Measurements from ENCODE around the gene NUP155. TPM values are rescaled to one million over a fixed set of nuclear protein-coding genes. Genes with fewer than 3 reads are reported as not detected.
"Not testable (repeated sequence)": the region's sequence is repeated elsewhere in the genome, so short reads cannot be mapped to it uniquely, and the experiment has no call there.

NUP155 gene
- total RNA-seq, 2 donors from 2014 or later = 24.1 to 33.7 TPM

- Histone ChIP-seq H3K4me1 (replicated peaks) (no peaks in the 10 kb centered on the region), H3K27ac (no peak overlapping the region), H3K4me3 (no peak overlapping the region), H3K9me3 (no peaks in the 10 kb centered on the region), H3K27me3 (replicated peaks; ENCODE audit: insufficient read depth) (no peaks in the 10 kb centered on the region), H3K36me3 (no peaks in the 10 kb centered on the region)
- no peak for DNase-seq (ENCODE audit: low spot score)
- WGBS = 89% methylated on average over 5 of the region's 5 CpGs
- TF ChIP-seq POLR2AphosphoS5 (IDR thresholded peaks at IDR 0.05) (no peak), POLR2A (IDR thresholded peaks at IDR 0.05) (no peak), CTCF (IDR thresholded peaks at IDR 0.05) (no peak)
- intact Hi-C loops (cut with DNase I) = no loop called here
These were observed 25.4 kb upstream of the NUP155 start for GRCh38 chr5:37396352-37396751.

DNA sequence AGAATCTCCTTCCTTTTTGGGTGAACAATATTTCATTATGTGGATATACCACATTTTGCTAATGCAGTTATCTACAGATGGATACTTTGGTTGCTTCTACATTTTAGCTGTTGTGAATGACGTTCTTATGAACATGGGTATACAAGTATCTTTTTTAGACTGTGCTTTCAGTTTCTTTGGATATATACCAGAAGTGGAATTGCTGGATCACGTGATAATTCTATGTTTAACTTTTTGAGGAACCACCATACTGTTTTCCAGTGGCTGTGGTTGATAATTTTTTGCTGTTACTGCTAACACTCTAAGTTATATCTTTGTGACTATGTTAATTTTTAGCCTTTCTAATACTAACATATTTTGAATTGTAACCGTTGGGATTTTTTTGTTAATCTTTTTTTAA lies 20.7 kb upstream of the NUP155 start:
- no peak for DNase-seq (ENCODE audit: low spot score)
- TF ChIP-seq CTCF (IDR thresholded peaks at IDR 0.05) = no peak
- WGBS = 93% methylated on average over 3 of the region's 3 CpGs
- intact Hi-C loops (cut with DNase I) = no loop called here
- H3K36me3 ChIP-seq = no peaks in the 10 kb centered on the region
- no peak overlapping the region for H3K4me3 ChIP-seq
- H3K9me3 ChIP-seq = no peaks in the 10 kb centered on the region
- no peaks in the 10 kb centered on the region for H3K4me1 ChIP-seq (replicated peaks)
- H3K27ac ChIP-seq = no peak overlapping the region
- no peaks in the 10 kb centered on the region for H3K27me3 ChIP-seq (replicated peaks; ENCODE audit: insufficient read depth)

DNA sequence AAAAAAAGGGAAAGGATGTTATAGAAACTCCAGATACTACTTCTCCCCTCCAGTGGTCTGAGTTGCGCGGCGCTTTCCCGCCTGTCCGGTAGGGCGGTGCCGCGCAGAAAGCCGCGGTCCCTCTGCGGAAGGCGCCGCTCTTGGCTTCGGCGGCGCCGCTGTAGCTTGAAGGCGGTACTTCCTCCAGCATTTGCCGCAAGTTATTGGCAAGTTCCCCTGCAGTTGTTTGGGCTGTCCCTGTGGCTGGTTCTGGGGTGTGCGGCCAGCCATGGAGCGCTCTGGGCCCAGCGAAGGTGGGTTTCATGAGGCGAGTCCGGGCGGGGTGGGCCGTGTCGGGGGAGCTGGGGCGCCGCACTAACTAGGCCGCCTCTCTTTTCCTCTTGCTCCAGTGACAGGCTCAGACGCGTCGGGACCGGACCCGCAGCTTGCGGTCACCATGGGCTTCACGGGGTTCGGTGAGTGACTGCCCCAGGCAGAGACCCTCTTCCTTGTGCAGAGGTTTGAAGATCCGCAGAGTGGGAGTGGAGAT lies 8.3 kb upstream of the NUP155 start, which contains the start of gene WDR70:
TSS of gene WDR70 (plus strand) at position 219 of the 529 bp plus-strand sequence. CDS start at position 269, 50 bp downstream.
- Histone ChIP-seq H3K4me3 (peak within 1 kb of the TSS; percentile 72 to 77), H3K27ac (peak within 1 kb of the TSS; percentile 31 to 56)
- H3K4me1 ChIP-seq (replicated peaks); H3K27me3 ChIP-seq (replicated peaks; ENCODE audit: insufficient read depth); intact Hi-C loops (cut with DNase I); H3K36me3 ChIP-seq; H3K9me3 ChIP-seq: not testable (repeated sequence)
- peak; percentile 83 for DNase-seq (ENCODE audit: low spot score)
- WGBS = under 1% methylated on average over 39 of the region's 39 CpGs
- TF ChIP-seq POLR2AphosphoS5 (IDR thresholded peaks at IDR 0.05) = peak; percentile 90
- TF ChIP-seq CTCF (IDR thresholded peaks at IDR 0.05) = peak in 3 of 4 experiments; percentile 53 to 77 (median 73)

- H3K27ac ChIP-seq; H3K4me1 ChIP-seq (replicated peaks); H3K27me3 ChIP-seq (replicated peaks; ENCODE audit: insufficient read depth); H3K4me3 ChIP-seq; H3K36me3 ChIP-seq; intact Hi-C loops (cut with DNase I); DNase-seq (ENCODE audit: low spot score); H3K9me3 ChIP-seq: not testable (repeated sequence)
- WGBS = 91% methylated on average over 12 of the region's 12 CpGs
These were observed 7.2 kb upstream of the NUP155 start for GRCh38 chr5:37378066-37378465.

- Histone ChIP-seq H3K27ac (no peak overlapping the region), H3K36me3 (no peaks in the 10 kb centered on the region), H3K4me3 (no peak overlapping the region), H3K9me3 (no peaks in the 10 kb centered on the region), H3K4me1 (replicated peaks) (no peaks in the 10 kb centered on the region), H3K27me3 (replicated peaks; ENCODE audit: insufficient read depth) (no peaks in the 10 kb centered on the region)
- WGBS = 78% methylated on average over 3 of the region's 3 CpGs
- TF ChIP-seq POLR2A (IDR thresholded peaks at IDR 0.05) = no peak
- TF ChIP-seq CTCF (IDR thresholded peaks at IDR 0.05) = no peak
- TF ChIP-seq POLR2AphosphoS5 (IDR thresholded peaks at IDR 0.05) = no peak
- intact Hi-C loops (cut with DNase I) = no loop called here
- no peak for DNase-seq (ENCODE audit: low spot score)
These were observed 4.2 kb upstream of the NUP155 start for GRCh38 chr5:37375091-37375490.

Data from prostate gland (tissue), 2 donors.